Pons (tissue), 1 donor: Measurements from ENCODE around the gene FLT4.
"Not testable (repeated sequence)": the region's sequence is repeated elsewhere in the genome, so short reads cannot be mapped to it uniquely, and the experiment has no call there.

ENCODE experiments used
- DNase-seq: peaks from one replicate; pipeline ENCODE4 v3.0.0-alpha.2; 2016; ENCODE audit warnings: low spot score

FLT4 gene

GRCh38 chr5:180649297-180650039 lies at the start of gene FLT4:
Gene FLT4, minus strand, starts transcription at chr5:180649600. Its CDS starts 55 bp downstream, at chr5:180649545.
- no peak for DNase-seq

GRCh38 chr5:180699042-180699441 lies 49.6 kb upstream of the FLT4 start:
- no peak for DNase-seq

- no peak for DNase-seq
These were observed 46.7 kb upstream of the FLT4 start for GRCh38 chr5:180696116-180696515.

DNA sequence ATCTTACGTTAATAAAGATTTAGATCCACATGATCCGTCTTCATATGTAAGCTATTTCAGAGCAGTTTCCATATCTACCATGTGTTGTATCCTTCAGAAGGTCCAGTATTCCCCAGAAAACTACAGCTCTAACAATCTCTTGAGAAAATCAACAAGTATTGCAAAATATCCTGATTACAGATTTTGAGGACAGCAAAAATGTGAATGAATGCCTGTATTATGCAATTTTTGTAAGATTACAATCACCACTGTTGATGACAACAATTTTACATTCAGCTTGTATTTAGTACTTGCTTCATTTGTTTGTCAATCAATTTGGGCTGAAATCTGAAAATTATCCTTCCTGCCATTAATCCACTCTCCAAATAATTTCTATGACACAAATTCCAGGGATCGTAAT lies 43.0 kb upstream of the FLT4 start:
- no peak for DNase-seq

DNA sequence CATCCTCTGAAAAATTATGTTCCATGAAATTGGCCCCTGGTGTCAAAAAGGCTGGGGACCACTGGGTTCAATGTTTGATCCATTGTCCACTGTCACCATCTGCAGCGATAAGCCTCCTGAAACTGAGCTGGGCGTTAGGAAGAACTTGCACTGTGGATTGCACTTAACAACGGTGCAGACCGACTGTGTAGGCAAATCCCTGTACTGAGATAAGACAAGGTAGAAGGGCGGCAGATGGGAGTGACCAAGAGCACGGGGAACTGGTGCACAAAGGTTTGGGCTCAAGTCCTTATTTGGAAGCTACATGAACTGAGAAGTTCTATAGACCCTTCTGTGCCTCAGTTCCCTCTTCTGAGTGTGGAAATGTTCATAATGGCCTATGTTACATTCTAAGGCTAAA lies 41.6 kb upstream of the FLT4 start:
- no peak for DNase-seq

- DNase-seq, result no peak
These were observed 41.2 kb upstream of the FLT4 start for GRCh38 chr5:180690562-180690961.

DNA sequence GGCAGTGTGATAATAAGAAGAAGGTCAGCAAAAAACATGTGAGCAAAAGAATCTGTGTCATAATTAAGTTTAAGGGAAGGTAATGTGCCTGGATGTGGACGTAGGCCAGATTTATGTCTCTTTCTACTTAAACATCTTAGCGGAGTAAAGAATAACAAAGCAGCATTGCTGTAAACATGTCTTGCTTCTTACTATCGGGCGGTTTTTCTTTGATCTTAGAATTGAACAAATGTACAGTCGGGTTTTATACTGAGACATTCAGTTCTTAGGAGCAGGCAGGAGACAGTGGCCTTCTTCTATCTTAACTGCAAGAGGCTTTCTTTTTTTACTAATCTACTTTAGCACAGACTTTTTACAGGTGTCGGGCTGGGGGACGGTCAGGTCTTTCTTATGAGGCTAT lies 40.4 kb upstream of the FLT4 start:
- no peak for DNase-seq

- DNase-seq, result no peak
These were observed 39.8 kb upstream of the FLT4 start for GRCh38 chr5:180689071-180689694.

DNA sequence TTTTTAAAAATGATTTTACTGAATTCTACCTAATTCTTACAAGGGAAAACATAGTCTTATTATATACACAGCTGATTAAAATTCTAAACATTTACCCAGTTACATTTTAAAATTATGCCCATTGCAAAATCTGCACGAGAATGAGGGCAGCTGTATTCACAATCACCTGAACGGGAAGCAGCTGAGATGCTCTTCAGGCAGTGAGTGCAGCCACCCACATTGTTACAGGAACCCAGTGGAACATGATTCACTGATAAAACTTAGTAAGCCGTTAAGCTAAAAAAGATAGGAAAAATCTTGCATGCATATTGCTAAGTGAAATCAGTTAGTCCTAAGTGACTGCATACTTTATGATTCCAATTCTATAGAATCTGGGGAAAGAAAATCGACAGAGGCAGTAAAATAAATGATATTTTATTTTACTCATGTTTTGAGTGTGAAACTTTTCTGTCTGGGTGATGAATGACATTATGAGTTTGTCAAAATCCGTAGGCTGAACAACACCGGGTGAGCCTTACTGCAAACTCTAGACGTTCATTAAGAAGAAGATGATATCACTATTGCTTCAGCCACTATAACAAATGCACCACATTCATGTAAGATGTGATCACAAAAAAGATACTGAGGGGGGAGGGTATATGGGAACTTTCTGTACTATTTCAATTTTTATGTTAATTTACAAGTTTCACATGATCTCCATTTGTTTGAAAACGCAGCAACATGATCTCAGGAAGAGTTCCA lies 39.1 kb upstream of the FLT4 start:
- no peak for DNase-seq

GRCh38 chr5:180686799-180687198 lies 37.4 kb upstream of the FLT4 start:
- not testable (repeated sequence) for DNase-seq

GRCh38 chr5:180684623-180685161 lies 35.3 kb upstream of the FLT4 start:
- DNase-seq, result no peak

DNA sequence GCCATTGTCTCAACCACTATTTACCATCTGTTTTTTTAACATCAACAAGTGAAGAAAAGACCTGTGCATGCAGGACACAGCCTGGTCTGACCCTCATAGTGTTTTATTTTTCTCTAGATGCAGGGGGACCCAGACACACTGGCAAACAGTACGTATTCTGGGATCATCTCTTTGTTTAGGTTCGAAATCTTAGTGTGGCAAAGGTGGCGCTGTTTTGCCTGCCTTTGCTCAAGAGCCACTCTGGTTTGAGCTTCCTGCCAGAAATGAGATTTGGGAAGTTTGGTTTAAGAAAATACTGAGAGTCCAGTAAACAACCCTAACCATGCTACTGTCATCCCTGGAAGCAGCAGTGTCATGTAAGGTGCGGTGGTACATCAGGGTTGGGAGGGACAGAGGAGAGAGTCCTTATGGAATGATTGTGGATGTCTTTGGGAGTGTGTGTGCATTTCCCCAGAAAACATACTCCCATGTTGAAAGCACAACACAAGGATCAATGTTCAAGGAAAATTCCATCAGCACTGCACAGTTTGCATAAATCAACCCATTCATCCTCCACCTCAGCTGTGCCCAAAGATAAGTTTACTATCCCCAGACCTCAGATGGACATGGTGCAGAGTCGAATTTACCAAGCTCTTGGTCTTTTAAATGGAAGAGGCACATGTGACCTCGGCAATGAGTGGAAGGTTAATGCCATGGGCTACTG lies 34.0 kb upstream of the FLT4 start:
- no peak for DNase-seq

DNA sequence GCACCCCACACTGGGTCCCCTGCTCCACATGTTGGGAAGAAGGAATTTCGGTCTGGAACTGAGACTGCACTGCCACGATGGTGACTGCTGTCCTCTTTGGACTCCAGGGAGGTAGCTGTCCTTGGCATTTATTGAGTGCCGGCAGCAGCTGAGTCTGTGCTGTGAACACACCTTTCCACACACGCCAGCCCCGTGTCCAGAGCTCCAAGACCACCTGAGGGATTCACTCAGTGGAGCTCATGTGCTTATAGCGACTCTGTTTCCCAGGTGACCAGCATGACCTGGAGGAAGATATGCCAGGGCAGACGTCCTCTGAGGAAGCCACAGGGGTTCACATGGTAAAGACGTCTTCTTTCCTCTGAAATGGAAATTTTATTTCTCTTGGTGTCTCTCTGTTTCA lies 33.2 kb upstream of the FLT4 start:
- DNase-seq, result no peak

DNA sequence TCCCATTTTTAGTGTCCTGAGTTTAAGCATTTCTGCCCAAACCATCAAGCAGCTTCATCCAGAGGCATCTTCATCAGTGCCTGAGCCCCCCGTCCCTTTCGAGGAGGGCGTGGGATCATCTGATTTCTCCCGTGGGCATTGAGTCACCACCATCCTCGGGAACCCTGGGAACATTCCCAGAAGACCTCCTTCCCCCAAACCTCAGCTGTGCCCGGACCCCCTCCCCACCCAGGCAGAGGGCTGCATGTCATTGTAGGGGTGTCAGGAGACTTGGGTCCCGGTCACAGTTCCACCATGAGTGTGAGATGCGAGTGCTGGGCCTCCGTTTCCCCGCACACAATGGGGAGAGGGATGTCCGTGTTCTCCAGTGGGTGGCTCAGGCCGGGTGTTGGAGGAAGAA lies 32.6 kb upstream of the FLT4 start:
- DNase-seq, result not testable (repeated sequence)

DNA sequence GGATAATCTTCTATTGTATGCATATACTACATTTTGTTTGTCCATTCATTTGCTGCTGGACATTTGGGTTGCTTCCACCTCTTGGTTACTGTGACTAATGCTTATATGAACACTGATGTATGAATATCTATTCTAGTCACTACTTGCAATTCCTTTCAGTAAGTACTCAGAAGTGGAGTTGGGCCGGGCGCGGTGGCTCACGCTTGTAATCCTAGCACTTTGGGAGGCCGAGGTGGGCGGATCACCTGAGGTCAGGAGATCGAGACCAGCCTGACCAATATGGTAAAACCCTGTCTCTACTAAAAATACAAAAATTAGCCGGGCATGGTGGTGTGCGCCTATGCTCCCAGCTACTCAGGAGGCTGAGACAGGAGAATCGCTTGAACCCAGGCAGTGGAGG lies 28.9 kb upstream of the FLT4 start:
- DNase-seq, result not testable (repeated sequence)

DNA sequence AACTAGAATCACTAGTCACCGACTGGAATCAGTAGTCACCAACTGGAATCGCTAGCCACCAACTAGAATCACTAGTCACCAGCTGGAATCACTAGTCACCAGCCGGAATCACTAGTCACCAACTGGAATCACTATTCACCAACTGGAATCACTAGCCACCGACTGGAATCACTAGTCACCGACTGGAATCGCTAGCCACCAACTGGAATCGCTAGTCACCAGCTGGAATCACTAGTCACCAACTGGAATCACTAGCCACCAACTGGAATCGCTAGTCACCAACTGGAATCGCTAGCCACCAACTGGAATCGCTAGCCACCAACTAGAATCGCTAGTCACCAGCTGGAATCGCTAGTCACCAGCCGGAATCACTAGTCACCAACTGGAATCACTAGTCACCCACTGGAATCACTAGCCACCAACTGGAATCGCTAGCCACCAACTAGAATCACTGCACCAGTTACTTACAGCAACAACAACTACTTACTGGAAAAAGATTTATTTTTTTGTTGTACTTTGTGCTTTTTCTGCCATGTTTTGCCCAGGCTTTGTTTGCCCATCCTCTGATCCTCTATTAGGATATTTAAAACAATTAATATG lies 25.7 kb upstream of the FLT4 start:
- DNase-seq, result no peak

- DNase-seq, result not testable (repeated sequence)
These were observed 24.7 kb upstream of the FLT4 start for GRCh38 chr5:180674090-180674475.

DNA sequence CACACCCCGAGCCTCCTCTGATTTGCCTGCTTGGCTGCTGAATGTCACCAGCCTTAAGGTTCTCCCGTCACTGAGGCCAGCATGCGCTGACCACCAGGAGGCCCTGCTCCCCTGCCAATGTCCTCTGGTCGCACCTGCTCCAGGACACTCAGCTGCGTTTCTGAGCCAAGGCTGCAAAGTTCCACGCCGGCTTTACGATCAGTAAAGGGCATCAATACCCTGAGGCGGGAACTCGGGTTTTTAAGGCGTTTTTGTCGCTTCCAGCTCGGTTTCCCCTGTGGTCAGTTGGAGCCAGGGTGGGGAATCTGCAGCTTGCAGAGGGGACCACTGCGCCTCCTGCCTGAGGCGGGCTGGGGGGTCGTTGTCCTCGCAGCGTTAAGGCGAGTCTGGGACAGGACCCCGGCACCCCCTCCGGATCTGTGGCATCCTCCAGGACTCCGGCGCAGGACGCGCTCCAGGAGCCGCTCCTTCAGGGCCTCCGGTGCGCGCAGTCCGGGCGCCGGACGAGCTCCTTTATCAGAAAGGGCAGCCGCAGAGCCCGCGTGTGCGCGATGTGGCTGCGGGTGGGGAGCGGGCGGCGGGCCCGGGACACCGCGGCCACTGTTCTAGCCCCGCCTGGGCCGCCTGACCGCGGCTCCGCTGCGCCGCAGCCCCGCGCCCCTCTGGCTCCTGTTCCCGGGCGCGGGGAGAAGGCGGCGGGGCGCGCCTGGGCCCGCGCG lies 24.1 kb upstream of the FLT4 start:
- DNase-seq, result no peak

GRCh38 chr5:180671958-180672524 lies 22.6 kb upstream of the FLT4 start:
- not testable (repeated sequence) for DNase-seq

DNA sequence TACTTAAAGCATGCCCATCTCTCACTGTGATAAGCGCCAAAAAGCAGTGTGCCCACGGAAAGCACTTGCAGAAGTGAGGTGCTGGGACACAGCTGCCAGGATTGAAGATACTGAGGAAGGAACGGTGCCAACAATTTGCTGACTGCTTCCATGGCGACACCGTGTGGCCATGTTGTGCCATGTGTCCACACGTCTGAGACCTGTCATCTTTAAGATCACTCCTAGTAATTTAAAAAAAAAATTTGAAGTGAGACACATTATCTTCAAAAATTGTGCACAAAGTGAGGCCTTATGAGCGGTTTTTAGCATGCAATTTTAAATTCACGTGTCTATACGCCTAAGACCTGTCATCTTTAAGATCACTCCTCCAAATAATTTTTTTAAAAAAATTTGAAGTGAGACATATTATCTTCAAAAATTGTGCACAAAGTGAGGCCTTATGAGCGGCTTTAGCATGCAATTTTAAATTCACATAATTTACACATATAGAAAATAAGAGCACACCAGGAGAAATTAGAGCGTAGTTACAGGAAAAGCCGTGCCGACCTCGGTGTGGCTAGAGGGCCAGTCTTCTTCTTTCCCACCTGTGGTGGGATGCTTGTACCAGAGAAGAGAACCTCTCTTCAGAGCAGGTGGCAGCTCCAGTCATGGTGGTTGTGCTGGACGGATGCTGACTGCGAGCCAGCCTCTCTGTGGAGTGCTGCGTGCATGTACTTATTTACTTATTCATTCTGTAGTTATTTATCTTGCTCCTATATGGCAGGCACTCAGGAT lies 21.4 kb upstream of the FLT4 start:
- peak; percentile 74 for DNase-seq
